ENCODE results near the gene SEPHS2.

DNA sequence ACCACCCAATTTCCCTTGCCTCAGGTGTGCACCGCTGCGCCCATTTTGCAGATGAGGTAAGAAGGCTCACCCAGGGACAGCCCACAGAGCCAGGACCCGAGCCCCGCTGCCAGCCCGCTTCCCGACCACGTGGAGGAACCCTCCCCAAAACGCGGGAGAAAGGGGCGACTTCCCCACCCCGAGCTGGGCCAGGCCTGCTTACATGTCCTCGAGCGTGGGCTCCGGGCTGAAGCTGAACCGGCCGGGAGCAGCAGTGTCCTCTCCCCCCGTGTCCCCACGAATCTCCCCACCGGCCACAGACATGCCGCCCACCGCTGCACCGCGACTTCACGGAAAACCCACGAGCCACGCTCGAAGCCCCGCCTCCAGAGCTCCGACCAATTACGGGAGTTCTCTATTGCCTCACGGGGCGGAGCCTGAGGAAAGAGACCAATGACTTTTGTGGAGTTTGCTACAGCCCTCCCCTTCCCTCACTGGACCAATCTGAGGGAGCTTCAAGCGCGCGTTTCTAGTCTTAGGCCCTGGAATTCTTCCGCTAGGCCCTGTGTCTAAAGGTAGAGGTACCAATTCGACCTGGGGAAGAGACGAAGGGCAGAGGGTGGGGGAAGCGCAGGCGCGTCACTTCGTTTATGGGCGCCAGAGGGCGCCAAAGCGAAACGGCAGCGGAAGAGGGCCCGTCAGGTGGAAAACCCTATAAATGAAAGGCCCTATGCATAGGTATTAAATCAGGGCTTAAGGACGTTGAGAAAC lies 15.8 kb downstream of the SEPHS2 start, which contains the start of gene DCTPP1:
- TF ChIP-seq, protein P1, sequence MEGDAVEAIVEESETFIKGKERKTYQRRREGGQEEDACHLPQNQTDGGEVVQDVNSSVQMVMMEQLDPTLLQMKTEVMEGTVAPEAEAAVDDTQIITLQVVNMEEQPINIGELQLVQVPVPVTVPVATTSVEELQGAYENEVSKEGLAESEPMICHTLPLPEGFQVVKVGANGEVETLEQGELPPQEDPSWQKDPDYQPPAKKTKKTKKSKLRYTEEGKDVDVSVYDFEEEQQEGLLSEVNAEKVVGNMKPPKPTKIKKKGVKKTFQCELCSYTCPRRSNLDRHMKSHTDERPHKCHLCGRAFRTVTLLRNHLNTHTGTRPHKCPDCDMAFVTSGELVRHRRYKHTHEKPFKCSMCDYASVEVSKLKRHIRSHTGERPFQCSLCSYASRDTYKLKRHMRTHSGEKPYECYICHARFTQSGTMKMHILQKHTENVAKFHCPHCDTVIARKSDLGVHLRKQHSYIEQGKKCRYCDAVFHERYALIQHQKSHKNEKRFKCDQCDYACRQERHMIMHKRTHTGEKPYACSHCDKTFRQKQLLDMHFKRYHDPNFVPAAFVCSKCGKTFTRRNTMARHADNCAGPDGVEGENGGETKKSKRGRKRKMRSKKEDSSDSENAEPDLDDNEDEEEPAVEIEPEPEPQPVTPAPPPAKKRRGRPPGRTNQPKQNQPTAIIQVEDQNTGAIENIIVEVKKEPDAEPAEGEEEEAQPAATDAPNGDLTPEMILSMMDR (IDR thresholded peaks at IDR 0.05) = peak; percentile 74
- TF ChIP-seq, protein P2, sequence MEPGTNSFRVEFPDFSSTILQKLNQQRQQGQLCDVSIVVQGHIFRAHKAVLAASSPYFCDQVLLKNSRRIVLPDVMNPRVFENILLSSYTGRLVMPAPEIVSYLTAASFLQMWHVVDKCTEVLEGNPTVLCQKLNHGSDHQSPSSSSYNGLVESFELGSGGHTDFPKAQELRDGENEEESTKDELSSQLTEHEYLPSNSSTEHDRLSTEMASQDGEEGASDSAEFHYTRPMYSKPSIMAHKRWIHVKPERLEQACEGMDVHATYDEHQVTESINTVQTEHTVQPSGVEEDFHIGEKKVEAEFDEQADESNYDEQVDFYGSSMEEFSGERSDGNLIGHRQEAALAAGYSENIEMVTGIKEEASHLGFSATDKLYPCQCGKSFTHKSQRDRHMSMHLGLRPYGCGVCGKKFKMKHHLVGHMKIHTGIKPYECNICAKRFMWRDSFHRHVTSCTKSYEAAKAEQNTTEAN (CRISPR knock-in tag; IDR thresholded peaks at IDR 0.05) = 0 out of 2 replicates have a peak, but pooled peaks have one; percentile 43
- TF ChIP-seq, protein P3, sequence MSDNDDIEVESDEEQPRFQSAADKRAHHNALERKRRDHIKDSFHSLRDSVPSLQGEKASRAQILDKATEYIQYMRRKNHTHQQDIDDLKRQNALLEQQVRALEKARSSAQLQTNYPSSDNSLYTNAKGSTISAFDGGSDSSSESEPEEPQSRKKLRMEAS (CRISPR knock-in tag; IDR thresholded peaks at IDR 0.05) = no peak
- TF ChIP-seq, protein P4, sequence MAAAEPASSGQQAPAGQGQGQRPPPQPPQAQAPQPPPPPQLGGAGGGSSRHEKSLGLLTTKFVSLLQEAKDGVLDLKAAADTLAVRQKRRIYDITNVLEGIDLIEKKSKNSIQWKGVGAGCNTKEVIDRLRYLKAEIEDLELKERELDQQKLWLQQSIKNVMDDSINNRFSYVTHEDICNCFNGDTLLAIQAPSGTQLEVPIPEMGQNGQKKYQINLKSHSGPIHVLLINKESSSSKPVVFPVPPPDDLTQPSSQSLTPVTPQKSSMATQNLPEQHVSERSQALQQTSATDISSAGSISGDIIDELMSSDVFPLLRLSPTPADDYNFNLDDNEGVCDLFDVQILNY (CRISPR knock-in tag; IDR thresholded peaks at IDR 0.05) = no peak
- TF ChIP-seq ZNF423 (CRISPR knock-in tag; IDR thresholded peaks at IDR 0.05) (no peak), CREM (CRISPR knock-in tag; IDR thresholded peaks at IDR 0.05) (no peak)
- TF ChIP-seq, protein P5, sequence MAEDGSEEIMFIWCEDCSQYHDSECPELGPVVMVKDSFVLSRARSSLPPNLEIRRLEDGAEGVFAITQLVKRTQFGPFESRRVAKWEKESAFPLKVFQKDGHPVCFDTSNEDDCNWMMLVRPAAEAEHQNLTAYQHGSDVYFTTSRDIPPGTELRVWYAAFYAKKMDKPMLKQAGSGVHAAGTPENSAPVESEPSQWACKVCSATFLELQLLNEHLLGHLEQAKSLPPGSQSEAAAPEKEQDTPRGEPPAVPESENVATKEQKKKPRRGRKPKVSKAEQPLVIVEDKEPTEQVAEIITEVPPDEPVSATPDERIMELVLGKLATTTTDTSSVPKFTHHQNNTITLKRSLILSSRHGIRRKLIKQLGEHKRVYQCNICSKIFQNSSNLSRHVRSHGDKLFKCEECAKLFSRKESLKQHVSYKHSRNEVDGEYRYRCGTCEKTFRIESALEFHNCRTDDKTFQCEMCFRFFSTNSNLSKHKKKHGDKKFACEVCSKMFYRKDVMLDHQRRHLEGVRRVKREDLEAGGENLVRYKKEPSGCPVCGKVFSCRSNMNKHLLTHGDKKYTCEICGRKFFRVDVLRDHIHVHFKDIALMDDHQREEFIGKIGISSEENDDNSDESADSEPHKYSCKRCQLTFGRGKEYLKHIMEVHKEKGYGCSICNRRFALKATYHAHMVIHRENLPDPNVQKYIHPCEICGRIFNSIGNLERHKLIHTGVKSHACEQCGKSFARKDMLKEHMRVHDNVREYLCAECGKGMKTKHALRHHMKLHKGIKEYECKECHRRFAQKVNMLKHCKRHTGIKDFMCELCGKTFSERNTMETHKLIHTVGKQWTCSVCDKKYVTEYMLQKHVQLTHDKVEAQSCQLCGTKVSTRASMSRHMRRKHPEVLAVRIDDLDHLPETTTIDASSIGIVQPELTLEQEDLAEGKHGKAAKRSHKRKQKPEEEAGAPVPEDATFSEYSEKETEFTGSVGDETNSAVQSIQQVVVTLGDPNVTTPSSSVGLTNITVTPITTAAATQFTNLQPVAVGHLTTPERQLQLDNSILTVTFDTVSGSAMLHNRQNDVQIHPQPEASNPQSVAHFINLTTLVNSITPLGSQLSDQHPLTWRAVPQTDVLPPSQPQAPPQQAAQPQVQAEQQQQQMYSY (CRISPR knock-in tag; IDR thresholded peaks at IDR 0.05) = no peak
